Loucy (cell line): ENCODE results near the gene CACNA1C.

Experiments
- H2AFZ ChIP-seq: fragments of 200-600 bp; sonication (generic); 2 replicates; pipeline ENCODE4 v1.6.0; 2016; ENCODE audit warnings: antibody characterized with exemption, mild to moderate bottlenecking, low read length, moderate library complexity
- H3F3A ChIP-seq: fragments of 200-600 bp; 2 replicates; pipeline ENCODE4 v1.6.0; 2016; ENCODE audit warnings: antibody characterized with exemption, low read depth, mild to moderate bottlenecking
- H3K27me3 ChIP-seq: fragments of 200-600 bp; sonication (generic); 2 replicates; pipeline ENCODE4 v1.6.1; 2014; ENCODE audit warnings: low read length, mild to moderate bottlenecking; ENCODE audit not compliant: insufficient read depth, poor library complexity, severe bottlenecking
- H3K36me3 ChIP-seq: fragments of 200-600 bp; sonication (generic); 2 replicates; pipeline ENCODE4 v1.6.1; 2016; ENCODE audit warnings: low read length; ENCODE audit not compliant: insufficient read depth
- H3K4me1 ChIP-seq: fragments of 200-600 bp; sonication (generic); 2 replicates; pipeline ENCODE4 v1.5.1; 2014; ENCODE audit warnings: low read length, mild to moderate bottlenecking; ENCODE audit not compliant: insufficient read depth, poor library complexity, severe bottlenecking
- H3K4me2 ChIP-seq: fragments of 200-600 bp; sonication (generic); 2 replicates; pipeline ENCODE4 v1.6.0; 2014; ENCODE audit warnings: antibody characterized with exemption, low read length, low read depth, mild to moderate bottlenecking; ENCODE audit not compliant: poor library complexity, severe bottlenecking
- H3K4me3 ChIP-seq: fragments of 200-600 bp; sonication (generic); 2 replicates; pipeline ENCODE4 v1.5.1; 2014; ENCODE audit warnings: low read length, mild to moderate bottlenecking, mixed read lengths; ENCODE audit not compliant: poor library complexity, severe bottlenecking
- H3K79me2 ChIP-seq: fragments of 200-600 bp; sonication (generic); 2 replicates; pipeline ENCODE4 v1.6.1; 2014; ENCODE audit warnings: low read length; ENCODE audit not compliant: insufficient read depth
- H3K9ac ChIP-seq: fragments of 200-600 bp; sonication (generic); 2 replicates; pipeline ENCODE4 v1.6.0; 2014; ENCODE audit warnings: mild to moderate bottlenecking, low read depth, low read length, moderate library complexity; ENCODE audit not compliant: poor library complexity, severe bottlenecking
- H3K9me2 ChIP-seq: fragments of 200-600 bp; sonication (generic); replicated peaks from 2 replicates; pipeline ENCODE4 v1.6.1; 2016; ENCODE audit warnings: low read depth, low read length, mixed read lengths
- H3K9me3 ChIP-seq: fragments of 200-600 bp; sonication (generic); 2 replicates; pipeline ENCODE4 v1.6.1; 2014; ENCODE audit warnings: mild to moderate bottlenecking, antibody characterized with exemption, low read length, low read depth; ENCODE audit not compliant: insufficient read depth
- H4K20me1 ChIP-seq: fragments of 200-600 bp; sonication (generic); 2 replicates; pipeline ENCODE4 v1.6.0; 2014; ENCODE audit warnings: antibody characterized with exemption, low read length, mild to moderate bottlenecking; ENCODE audit not compliant: insufficient read depth, poor library complexity, severe bottlenecking
- CTCF ChIP-seq: fragments of 200-600 bp; sonication (generic); conservative IDR thresholded peaks from 2 replicates; pipeline ENCODE4 v1.5.1; 2014; ENCODE audit warnings: mild to moderate bottlenecking, antibody characterized with exemption, low read length
- EZH2phosphoT487 ChIP-seq: fragments of 200-600 bp; IDR thresholded peaks from 2 replicates; pipeline ENCODE4 v1.6.1; 2018; ENCODE audit warnings: antibody characterized with exemption, mild to moderate bottlenecking, moderate library complexity, borderline replicate concordance

The CACNA1C gene

GRCh38 chr12:2347137-2347843 lies 294.5 kb downstream of the CACNA1C start:
- no peaks in the 10 kb centered on the region for H3F3A ChIP-seq
- H3K9me3 ChIP-seq: no peaks in the 10 kb centered on the region
- no peaks in the 10 kb centered on the region for H3K4me1 ChIP-seq
- no peaks in the 10 kb centered on the region for H3K9me2 ChIP-seq
- H4K20me1 ChIP-seq: no peaks in the 10 kb centered on the region
- H3K36me3 ChIP-seq: no peaks in the 10 kb centered on the region
- no peak overlapping the region for H3K9ac ChIP-seq
- no peak overlapping the region for H2AFZ ChIP-seq
- H3K4me2 ChIP-seq: no peak overlapping the region
- H3K79me2 ChIP-seq: no peaks in the 10 kb centered on the region
- no peak overlapping the region for H3K4me3 ChIP-seq
- TF ChIP-seq CTCF: no peak
- TF ChIP-seq EZH2phosphoT487: no peak
- no peaks in the 10 kb centered on the region for H3K27me3 ChIP-seq

- H3K9me3 ChIP-seq: no peaks in the 10 kb centered on the region
- TF ChIP-seq CTCF (no peak), EZH2phosphoT487 (no peak)
- no peak overlapping the region for H3K9ac ChIP-seq
- H3K9me2 ChIP-seq: no peaks in the 10 kb centered on the region
- no peaks in the 10 kb centered on the region for H4K20me1 ChIP-seq
- no peaks in the 10 kb centered on the region for H3K79me2 ChIP-seq
- no peaks in the 10 kb centered on the region for H3F3A ChIP-seq
- H2AFZ ChIP-seq: no peak overlapping the region
- no peaks in the 10 kb centered on the region for H3K4me1 ChIP-seq
- H3K4me2 ChIP-seq: no peak overlapping the region
- no peaks in the 10 kb centered on the region for H3K27me3 ChIP-seq
- H3K36me3 ChIP-seq: no peaks in the 10 kb centered on the region
- H3K4me3 ChIP-seq: no peak overlapping the region
Observed at GRCh38 chr12:2347844-2348481, 295.2 kb downstream of the CACNA1C start.

GRCh38 chr12:2348482-2348852 lies 295.7 kb downstream of the CACNA1C start:
- Histone ChIP-seq H3K4me3 (no peak overlapping the region), H3K9me2 (no peaks in the 10 kb centered on the region), H3K9me3 (no peaks in the 10 kb centered on the region), H3K4me1 (no peaks in the 10 kb centered on the region), H3K27me3 (no peaks in the 10 kb centered on the region), H4K20me1 (no peaks in the 10 kb centered on the region), H3K36me3 (no peaks in the 10 kb centered on the region), H2AFZ (no peak overlapping the region), H3K4me2 (no peak overlapping the region), H3K79me2 (no peaks in the 10 kb centered on the region), H3F3A (no peaks in the 10 kb centered on the region), H3K9ac (no peak overlapping the region)
- no peak for TF ChIP-seq EZH2phosphoT487
- no peak for TF ChIP-seq CTCF
